SK-N-SH (cell line): ENCODE results near the gene PBX2. TPM values are rescaled to one million over a fixed set of nuclear protein-coding genes. Genes with fewer than 3 reads are reported as not detected.

ENCODE experiments used
- polyA plus RNA-seq, 3 experiments: library from polyadenylated mRNA; depleted of rRNA; stranded (reverse); fragments of >200 nt; gene quantifications; 2 replicates each; pipeline ENCODE4 v1.2.3, GENCODE V29; 2012
- small RNA-seq, 7 experiments: library from RNA; depleted of rRNA; stranded (forward); fragments of <200 nt; gene quantifications; one replicate each; pipeline ENCODE3, GENCODE V24; 2012

The PBX2 gene
- polyA plus RNA-seq, 1 of the 3 experiments (the other 2 are of a cell fraction): 74.5 TPM

Small RNA genes within 50 kb of the gene (small RNA-seq; reads per million reads assigned to genes)
- gene AL662884.1 (0 reads per million in 7 experiments), gene MIR6833 (0 to 0.06 (median 0) reads per million in 7 experiments)

Other genes with a start within 250 kb of the PBX2 start
- 42.1 and 64.4 TPM in 2 replicates for gene CFB, start 244.1 kb downstream of the PBX2 start, polyA plus RNA-seq (2012; rRNA removed)
- gene NELFE, start 231.2 kb downstream of the PBX2 start, polyA plus RNA-seq (2012; rRNA removed): 89.5 and 116 TPM in 2 replicates
- gene SKIC2, start 231.0 kb downstream of the PBX2 start, polyA plus RNA-seq (2012; rRNA removed): 86.3 and 89.4 TPM in 2 replicates
- gene DXO, start 218.1 kb downstream of the PBX2 start, polyA plus RNA-seq (2012; rRNA removed): 25.3 and 27.1 TPM in 2 replicates
- 9.9 and 11.4 TPM in 2 replicates for gene C4A, start 208.1 kb downstream of the PBX2 start, polyA plus RNA-seq (2012; rRNA removed)
- gene C4B, start 175.4 kb downstream of the PBX2 start, polyA plus RNA-seq (2012; rRNA removed): 6.8 and 10.9 TPM in 2 replicates
- 0.03 TPM in 1 of 2 replicates, not detected in the other for gene CYP21A2, start 151.8 kb downstream of the PBX2 start, polyA plus RNA-seq (2012; rRNA removed)
- 0.48 and 0.55 TPM in 2 replicates for gene TNXB, start 80.9 kb downstream of the PBX2 start, polyA plus RNA-seq (2012; rRNA removed)
- gene ATF6B, start 62.0 kb downstream of the PBX2 start, polyA plus RNA-seq (2012; rRNA removed): 61.3 and 73.0 TPM in 2 replicates
- 2.7 and 3.5 TPM in 2 replicates for gene FKBPL, start 59.9 kb downstream of the PBX2 start, polyA plus RNA-seq (2012; rRNA removed)
- 1.2 and 1.5 TPM in 2 replicates for gene PRRT1, start 38.3 kb downstream of the PBX2 start, polyA plus RNA-seq (2012; rRNA removed)
- gene PPT2, start 36.1 kb downstream of the PBX2 start, polyA plus RNA-seq (2012; rRNA removed): 32.7 and 42.1 TPM in 2 replicates
- 7.7 and 10.7 TPM in 2 replicates for gene EGFL8, start 25.6 kb downstream of the PBX2 start, polyA plus RNA-seq (2012; rRNA removed)
- 118 and 122 TPM in 2 replicates for gene AGPAT1, start 14.1 kb downstream of the PBX2 start, polyA plus RNA-seq (2012; rRNA removed)
- gene RNF5, start 11.8 kb downstream of the PBX2 start, polyA plus RNA-seq (2012; rRNA removed): 74.8 and 110 TPM in 2 replicates
- 2.9 and 3.5 TPM in 2 replicates for gene AGER, start 5.9 kb downstream of the PBX2 start, polyA plus RNA-seq (2012; rRNA removed)
- gene GPSM3, start 2.4 kb upstream of the PBX2 start, polyA plus RNA-seq (2012; rRNA removed): 1.5 and 1.9 TPM in 2 replicates
- 2.5 and 2.8 TPM in 2 replicates for gene NOTCH4, start 33.9 kb upstream of the PBX2 start, polyA plus RNA-seq (2012; rRNA removed)
- not detected in 2 replicates for gene TSBP1, start 181.7 kb upstream of the PBX2 start, polyA plus RNA-seq (2012; rRNA removed)
- gene BTNL2, start 217.0 kb upstream of the PBX2 start, polyA plus RNA-seq (2012; rRNA removed): not detected in 2 replicates
- gene HLA-DRA, start 249.7 kb upstream of the PBX2 start, polyA plus RNA-seq (2012; rRNA removed): 0.10 TPM in 1 of 2 replicates, not detected in the other